GM06990 (cell line): ENCODE measurements around the gene TOGARAM2.
"Not testable (repeated sequence)": the region's sequence is repeated elsewhere in the genome, so short reads cannot be mapped to it uniquely, and the experiment has no call there.

Experiments used
- DNase-seq: peaks from one replicate; pipeline ENCODE4 v3.0.0-alpha.2; 2011; ENCODE audit not compliant: insufficient read length; ENCODE audit errors: extremely low read depth
- H3K27me3 ChIP-seq: replicated peaks from 2 replicates; pipeline ENCODE4 v1.6.0; 2011; ENCODE audit warnings: low read length; ENCODE audit not compliant: control insufficient read depth, insufficient read depth
- H3K36me3 ChIP-seq: 2 replicates; pipeline ENCODE4 v1.5.1; 2011; ENCODE audit warnings: low read length; ENCODE audit not compliant: control insufficient read depth, insufficient read depth
- H3K4me3 ChIP-seq: replicated peaks from 2 replicates; pipeline ENCODE4 v1.5.1; 2011; ENCODE audit warnings: low read depth, mild to moderate bottlenecking, control low read depth, low read length
- TF ChIP-seq, protein P1 (sequence below): IDR thresholded peaks from 2 replicates; pipeline ENCODE4 v1.5.1; 2011; ENCODE audit warnings: low read length, control low read depth, mild to moderate bottlenecking, inconsistent platforms; ENCODE audit not compliant: insufficient read depth, poor library complexity, severe bottlenecking

The TOGARAM2 gene

DNA sequence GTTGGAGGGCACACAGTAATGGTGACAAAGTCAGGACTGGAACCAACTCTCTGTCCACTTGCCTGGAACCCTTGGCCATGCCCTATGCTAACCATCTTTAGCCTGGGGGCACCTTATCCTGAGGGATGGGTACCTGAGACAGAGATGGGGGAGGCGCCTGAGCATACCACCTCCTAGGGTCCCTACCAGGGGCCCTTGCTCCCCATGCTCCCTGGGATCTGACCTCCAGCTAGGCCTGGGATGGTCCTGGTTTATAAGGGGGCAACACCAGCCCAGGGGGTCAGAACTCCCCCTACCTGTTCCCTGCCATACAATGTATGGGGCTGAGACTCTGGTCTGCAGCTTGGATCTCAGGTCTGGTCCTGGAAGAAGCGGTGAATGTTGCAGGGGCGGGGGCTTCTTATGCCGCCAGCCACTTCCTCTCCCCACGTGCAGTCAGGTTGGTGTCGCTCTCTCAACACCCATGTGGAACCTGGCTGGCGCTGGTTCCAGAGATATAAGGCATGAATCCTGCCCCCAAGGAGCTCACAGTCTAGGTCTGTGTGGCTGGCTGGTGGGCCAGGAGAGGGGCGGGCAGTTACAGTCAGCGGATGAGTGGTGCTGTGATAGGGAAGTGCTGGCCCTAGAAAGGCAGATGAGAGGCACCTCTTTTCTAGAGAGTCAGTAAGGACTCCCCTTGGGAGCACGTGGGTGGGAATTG lies 3.8 kb upstream of the TOGARAM2 start:
- TF ChIP-seq, protein P1, sequence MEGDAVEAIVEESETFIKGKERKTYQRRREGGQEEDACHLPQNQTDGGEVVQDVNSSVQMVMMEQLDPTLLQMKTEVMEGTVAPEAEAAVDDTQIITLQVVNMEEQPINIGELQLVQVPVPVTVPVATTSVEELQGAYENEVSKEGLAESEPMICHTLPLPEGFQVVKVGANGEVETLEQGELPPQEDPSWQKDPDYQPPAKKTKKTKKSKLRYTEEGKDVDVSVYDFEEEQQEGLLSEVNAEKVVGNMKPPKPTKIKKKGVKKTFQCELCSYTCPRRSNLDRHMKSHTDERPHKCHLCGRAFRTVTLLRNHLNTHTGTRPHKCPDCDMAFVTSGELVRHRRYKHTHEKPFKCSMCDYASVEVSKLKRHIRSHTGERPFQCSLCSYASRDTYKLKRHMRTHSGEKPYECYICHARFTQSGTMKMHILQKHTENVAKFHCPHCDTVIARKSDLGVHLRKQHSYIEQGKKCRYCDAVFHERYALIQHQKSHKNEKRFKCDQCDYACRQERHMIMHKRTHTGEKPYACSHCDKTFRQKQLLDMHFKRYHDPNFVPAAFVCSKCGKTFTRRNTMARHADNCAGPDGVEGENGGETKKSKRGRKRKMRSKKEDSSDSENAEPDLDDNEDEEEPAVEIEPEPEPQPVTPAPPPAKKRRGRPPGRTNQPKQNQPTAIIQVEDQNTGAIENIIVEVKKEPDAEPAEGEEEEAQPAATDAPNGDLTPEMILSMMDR: no peak
- DNase-seq: no peak
- Histone ChIP-seq H3K27me3 (no peaks in the 10 kb centered on the region; the same call in 1 of the 2 replicates), H3K36me3 (no peaks in the 10 kb centered on the region), H3K4me3 (no peak overlapping the region)

DNA sequence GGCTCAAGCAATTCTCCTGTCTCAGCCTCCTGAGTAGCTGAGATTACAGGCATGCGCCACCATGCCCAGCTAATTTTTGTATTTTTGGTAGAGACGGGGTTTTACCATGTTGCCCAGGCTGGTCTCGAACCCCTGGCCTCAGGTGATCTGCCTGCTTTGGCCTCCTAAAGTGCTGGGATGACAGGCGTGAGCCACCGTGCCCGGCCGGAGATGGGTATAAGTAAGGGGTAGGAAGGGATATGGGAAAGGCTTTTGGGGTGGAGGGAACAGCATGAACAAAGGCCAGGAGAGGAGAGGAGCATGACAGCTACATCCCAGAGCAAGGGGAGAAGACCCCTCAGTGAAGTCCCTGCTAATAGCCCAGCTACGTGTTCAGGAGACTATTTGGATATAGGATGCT lies 3.1 kb upstream of the TOGARAM2 start:
- not testable (repeated sequence) for H3K36me3 ChIP-seq, DNase-seq, H3K27me3 ChIP-seq, H3K4me3 ChIP-seq

DNA sequence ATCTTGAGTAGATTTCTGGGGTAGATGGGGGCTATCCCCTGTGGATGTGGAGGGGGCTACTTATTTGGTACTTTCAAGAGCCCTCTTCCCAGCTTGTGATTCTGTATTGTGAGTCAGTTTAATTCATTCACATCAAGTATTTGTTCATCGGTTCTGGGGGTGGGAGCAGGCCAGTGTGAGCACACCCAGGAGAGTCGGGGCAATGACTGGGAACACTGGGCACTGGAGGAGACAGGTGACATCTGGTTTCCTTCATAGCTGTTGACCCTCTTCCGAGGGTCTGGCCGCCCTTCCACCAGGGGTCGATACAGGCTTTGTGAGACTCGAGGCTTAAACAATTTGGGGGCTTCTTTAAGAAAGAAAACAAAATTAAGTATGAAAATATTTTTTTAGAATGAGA lies 2.5 kb upstream of the TOGARAM2 start:
- no peak overlapping the region for H3K4me3 ChIP-seq
- no peak for DNase-seq
- H3K27me3 ChIP-seq: no peaks in the 10 kb centered on the region; the same call in 1 of the 2 replicates
- TF ChIP-seq, protein P1: no peak
- no peaks in the 10 kb centered on the region for H3K36me3 ChIP-seq

DNA sequence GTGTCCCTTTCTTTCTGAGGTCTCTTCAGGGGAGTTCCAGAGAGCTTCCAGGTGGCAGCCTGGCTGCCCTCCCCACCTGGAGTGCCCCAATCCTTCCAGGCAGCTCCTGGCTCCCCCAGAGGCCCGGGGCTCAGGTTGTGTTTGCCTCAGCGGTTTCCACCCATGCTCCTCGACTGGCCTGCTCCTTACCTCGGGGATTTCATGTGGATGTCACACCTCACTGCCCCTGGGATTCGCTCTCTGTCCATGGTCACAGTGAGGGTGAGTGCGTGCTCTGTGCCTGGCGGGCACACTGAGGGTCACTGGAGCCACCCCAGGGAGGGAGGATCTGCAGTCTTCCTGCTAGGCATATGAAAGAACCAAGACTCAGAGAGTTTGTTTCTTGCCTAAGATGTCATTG lies 2.1 kb upstream of the TOGARAM2 start:
- Histone ChIP-seq H3K4me3 (no peak overlapping the region), H3K27me3 (no peaks in the 10 kb centered on the region; the same call in 1 of the 2 replicates), H3K36me3 (no peaks in the 10 kb centered on the region)
- TF ChIP-seq, protein P1: no peak
- DNase-seq: no peak

DNA sequence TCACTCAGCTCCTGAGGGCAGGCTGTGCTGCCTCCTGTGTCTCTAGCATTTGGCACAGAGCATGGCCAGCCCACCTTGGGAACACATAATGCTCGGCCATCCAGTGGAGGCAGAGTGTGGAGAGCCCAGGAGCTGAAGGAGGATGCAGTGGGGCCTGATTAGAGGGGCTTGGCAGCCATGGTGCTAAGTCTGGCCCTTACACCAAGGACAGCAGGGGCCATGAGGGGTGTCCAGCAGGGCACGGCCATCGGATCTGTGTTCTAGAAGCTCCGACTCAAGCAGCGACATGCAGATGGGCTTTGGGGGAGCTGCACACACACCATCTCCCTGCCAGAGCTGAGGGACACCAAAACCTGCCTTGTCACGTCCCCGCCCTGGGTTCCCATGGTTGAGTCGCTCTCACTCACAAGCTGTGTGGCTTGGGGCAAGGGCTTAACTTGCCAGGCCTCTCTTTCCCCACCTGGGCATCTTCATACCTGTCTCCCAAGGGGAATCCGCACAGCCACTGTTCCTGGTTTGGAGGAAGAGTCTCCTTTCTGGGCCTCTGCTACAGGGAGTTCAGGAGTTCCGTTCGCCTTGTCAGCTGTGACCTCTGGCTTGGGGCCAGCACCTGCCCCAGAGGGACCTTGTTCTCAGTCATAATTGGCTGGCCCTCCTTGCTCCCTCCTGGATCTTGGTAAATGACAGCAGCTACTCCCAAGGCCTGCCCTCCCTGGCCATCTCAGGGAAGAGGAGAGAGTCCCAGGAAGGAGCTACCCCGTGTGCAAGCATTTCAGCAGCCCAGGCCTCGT lies 1.3 kb upstream of the TOGARAM2 start:
- Histone ChIP-seq H3K4me3 (no peak overlapping the region), H3K36me3 (no peaks in the 10 kb centered on the region), H3K27me3 (no peaks in the 10 kb centered on the region; the same call in 1 of the 2 replicates)
- TF ChIP-seq, protein P1: no peak
- no peak for DNase-seq

DNA sequence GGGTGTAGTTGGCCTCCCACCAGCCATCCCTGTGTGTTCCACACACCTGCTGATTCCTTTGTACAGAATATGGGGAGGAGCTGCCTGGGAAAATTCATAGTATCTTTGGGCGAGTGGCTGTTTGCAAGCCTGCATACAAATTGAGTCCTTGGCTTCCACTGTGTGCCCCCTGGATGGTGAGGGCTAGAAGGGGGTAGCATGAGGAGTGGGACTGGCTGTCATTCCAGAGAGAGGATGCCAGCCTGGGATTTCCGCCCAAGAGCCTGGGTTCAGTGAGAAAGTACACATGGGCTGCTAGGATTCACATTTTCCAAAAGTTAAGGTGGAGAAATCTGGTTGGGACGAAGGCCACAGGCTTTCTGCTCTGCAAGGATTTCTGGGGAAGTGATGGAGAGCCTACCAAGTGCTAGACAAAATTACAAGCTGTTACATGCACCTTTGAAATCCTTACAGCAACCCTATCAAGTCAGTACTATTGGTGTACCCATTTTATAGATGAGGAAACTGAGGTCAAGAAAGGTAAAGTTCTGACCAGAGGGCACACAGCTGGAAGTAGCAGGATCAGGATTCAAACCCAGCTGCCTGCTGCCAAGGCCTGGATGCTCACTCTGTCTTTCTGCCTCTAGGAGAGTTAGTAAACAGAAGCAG lies 606 bp upstream of the TOGARAM2 start:
- Histone ChIP-seq H3K36me3 (no peaks in the 10 kb centered on the region), H3K27me3 (no peaks in the 10 kb centered on the region; the same call in 1 of the 2 replicates), H3K4me3 (no peak overlapping the region)
- no peak for DNase-seq
- TF ChIP-seq, protein P1: no peak
